NCI-H1092 treated with DMSO at 0.1 percent for 48 hours (cell line): ENCODE measurements around the gene MCCD1.

ENCODE experiments used
- DNase-seq: peaks from one replicate; lab custom pipeline; 2025; lab: John Stamatoyannopoulos, UW

MCCD1 gene

DNA sequence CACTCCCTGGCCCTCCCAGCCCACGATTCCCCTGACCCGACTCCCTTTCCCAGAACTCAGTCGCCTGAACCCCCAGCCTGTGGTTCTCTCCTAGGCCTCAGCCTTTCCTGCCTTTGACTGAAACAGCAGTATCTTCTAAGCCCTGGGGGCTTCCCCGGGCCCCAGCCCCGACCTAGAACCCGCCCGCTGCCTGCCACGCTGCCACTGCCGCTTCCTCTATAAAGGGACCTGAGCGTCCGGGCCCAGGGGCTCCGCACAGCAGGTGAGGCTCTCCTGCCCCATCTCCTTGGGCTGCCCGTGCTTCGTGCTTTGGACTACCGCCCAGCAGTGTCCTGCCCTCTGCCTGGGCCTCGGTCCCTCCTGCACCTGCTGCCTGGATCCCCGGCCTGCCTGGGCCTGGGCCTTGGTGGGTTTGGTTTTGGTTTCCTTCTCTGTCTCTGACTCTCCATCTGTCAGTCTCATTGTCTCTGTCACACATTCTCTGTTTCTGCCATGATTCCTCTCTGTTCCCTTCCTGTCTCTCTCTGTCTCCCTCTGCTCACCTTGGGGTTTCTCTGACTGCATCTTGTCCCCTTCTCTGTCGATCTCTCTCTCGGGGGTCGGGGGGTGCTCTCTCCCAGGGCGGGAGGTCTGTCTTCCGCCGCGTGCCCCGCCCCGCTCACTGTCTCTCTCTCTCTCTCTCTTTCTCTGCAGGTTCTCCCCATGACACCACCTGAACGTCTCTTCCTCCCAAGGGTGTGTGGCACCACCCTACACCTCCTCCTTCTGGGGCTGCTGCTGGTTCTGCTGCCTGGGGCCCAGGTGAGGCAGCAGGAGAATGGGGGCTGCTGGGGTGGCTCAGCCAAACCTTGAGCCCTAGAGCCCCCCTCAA, 43.5 kb downstream of the MCCD1 start, which contains the start of gene LTA:
Gene LTA (plus strand): TSS at position 249 of the 871 bp plus-strand sequence. CDS start 454 bp downstream, at position 703.
- no peak for DNase-seq

DNA sequence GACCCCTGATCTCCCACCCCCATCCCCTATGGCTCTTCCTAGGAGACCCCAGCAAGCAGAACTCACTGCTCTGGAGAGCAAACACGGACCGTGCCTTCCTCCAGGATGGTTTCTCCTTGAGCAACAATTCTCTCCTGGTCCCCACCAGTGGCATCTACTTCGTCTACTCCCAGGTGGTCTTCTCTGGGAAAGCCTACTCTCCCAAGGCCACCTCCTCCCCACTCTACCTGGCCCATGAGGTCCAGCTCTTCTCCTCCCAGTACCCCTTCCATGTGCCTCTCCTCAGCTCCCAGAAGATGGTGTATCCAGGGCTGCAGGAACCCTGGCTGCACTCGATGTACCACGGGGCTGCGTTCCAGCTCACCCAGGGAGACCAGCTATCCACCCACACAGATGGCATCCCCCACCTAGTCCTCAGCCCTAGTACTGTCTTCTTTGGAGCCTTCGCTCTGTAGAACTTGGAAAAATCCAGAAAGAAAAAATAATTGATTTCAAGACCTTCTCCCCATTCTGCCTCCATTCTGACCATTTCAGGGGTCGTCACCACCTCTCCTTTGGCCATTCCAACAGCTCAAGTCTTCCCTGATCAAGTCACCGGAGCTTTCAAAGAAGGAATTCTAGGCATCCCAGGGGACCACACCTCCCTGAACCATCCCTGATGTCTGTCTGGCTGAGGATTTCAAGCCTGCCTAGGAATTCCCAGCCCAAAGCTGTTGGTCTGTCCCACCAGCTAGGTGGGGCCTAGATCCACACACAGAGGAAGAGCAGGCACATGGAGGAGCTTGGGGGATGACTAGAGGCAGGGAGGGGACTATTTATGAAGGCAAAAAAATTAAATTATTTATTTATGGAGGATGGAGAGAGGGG, 44.7 kb downstream of the MCCD1 start:
- no peak for DNase-seq

DNA sequence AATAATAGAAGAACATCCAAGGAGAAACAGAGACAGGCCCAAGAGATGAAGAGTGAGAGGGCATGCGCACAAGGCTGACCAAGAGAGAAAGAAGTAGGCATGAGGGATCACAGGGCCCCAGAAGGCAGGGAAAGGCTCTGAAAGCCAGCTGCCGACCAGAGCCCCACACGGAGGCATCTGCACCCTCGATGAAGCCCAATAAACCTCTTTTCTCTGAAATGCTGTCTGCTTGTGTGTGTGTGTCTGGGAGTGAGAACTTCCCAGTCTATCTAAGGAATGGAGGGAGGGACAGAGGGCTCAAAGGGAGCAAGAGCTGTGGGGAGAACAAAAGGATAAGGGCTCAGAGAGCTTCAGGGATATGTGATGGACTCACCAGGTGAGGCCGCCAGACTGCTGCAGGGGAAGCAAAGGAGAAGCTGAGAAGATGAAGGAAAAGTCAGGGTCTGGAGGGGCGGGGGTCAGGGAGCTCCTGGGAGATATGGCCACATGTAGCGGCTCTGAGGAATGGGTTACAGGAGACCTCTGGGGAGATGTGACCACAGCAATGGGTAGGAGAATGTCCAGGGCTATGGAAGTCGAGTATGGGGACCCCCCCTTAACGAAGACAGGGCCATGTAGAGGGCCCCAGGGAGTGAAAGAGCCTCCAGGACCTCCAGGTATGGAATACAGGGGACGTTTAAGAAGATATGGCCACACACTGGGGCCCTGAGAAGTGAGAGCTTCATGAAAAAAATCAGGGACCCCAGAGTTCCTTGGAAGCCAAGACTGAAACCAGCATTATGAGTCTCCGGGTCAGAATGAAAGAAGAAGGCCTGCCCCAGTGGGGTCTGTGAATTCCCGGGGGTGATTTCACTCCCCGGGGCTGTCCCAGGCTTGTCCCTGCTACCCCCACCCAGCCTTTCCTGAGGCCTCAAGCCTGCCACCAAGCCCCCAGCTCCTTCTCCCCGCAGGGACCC, 45.6 kb downstream of the MCCD1 start:
- DNase-seq, result no peak

DNA sequence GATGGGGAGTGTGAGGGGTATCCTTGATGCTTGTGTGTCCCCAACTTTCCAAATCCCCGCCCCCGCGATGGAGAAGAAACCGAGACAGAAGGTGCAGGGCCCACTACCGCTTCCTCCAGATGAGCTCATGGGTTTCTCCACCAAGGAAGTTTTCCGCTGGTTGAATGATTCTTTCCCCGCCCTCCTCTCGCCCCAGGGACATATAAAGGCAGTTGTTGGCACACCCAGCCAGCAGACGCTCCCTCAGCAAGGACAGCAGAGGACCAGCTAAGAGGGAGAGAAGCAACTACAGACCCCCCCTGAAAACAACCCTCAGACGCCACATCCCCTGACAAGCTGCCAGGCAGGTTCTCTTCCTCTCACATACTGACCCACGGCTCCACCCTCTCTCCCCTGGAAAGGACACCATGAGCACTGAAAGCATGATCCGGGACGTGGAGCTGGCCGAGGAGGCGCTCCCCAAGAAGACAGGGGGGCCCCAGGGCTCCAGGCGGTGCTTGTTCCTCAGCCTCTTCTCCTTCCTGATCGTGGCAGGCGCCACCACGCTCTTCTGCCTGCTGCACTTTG, 46.7 kb downstream of the MCCD1 start, which contains the start of gene TNF:
Gene TNF (plus strand): TSS at position 231 of the 567 bp plus-strand sequence. CDS start 177 bp downstream, at position 408.
- DNase-seq, result no peak

DNA sequence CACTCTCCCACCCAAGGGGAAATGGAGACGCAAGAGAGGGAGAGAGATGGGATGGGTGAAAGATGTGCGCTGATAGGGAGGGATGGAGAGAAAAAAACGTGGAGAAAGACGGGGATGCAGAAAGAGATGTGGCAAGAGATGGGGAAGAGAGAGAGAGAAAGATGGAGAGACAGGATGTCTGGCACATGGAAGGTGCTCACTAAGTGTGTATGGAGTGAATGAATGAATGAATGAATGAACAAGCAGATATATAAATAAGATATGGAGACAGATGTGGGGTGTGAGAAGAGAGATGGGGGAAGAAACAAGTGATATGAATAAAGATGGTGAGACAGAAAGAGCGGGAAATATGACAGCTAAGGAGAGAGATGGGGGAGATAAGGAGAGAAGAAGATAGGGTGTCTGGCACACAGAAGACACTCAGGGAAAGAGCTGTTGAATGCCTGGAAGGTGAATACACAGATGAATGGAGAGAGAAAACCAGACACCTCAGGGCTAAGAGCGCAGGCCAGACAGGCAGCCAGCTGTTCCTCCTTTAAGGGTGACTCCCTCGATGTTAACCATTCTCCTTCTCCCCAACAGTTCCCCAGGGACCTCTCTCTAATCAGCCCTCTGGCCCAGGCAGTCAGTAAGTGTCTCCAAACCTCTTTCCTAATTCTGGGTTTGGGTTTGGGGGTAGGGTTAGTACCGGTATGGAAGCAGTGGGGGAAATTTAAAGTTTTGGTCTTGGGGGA, 47.4 kb downstream of the MCCD1 start:
- DNase-seq, result no peak

DNA sequence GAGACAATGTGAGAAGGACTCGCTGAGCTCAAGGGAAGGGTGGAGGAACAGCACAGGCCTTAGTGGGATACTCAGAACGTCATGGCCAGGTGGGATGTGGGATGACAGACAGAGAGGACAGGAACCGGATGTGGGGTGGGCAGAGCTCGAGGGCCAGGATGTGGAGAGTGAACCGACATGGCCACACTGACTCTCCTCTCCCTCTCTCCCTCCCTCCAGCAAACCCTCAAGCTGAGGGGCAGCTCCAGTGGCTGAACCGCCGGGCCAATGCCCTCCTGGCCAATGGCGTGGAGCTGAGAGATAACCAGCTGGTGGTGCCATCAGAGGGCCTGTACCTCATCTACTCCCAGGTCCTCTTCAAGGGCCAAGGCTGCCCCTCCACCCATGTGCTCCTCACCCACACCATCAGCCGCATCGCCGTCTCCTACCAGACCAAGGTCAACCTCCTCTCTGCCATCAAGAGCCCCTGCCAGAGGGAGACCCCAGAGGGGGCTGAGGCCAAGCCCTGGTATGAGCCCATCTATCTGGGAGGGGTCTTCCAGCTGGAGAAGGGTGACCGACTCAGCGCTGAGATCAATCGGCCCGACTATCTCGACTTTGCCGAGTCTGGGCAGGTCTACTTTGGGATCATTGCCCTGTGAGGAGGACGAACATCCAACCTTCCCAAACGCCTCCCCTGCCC, 48.3 kb downstream of the MCCD1 start:
- no peak for DNase-seq

DNA sequence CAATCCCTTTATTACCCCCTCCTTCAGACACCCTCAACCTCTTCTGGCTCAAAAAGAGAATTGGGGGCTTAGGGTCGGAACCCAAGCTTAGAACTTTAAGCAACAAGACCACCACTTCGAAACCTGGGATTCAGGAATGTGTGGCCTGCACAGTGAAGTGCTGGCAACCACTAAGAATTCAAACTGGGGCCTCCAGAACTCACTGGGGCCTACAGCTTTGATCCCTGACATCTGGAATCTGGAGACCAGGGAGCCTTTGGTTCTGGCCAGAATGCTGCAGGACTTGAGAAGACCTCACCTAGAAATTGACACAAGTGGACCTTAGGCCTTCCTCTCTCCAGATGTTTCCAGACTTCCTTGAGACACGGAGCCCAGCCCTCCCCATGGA, 48.8 kb downstream of the MCCD1 start:
- DNase-seq, result no peak

DNA sequence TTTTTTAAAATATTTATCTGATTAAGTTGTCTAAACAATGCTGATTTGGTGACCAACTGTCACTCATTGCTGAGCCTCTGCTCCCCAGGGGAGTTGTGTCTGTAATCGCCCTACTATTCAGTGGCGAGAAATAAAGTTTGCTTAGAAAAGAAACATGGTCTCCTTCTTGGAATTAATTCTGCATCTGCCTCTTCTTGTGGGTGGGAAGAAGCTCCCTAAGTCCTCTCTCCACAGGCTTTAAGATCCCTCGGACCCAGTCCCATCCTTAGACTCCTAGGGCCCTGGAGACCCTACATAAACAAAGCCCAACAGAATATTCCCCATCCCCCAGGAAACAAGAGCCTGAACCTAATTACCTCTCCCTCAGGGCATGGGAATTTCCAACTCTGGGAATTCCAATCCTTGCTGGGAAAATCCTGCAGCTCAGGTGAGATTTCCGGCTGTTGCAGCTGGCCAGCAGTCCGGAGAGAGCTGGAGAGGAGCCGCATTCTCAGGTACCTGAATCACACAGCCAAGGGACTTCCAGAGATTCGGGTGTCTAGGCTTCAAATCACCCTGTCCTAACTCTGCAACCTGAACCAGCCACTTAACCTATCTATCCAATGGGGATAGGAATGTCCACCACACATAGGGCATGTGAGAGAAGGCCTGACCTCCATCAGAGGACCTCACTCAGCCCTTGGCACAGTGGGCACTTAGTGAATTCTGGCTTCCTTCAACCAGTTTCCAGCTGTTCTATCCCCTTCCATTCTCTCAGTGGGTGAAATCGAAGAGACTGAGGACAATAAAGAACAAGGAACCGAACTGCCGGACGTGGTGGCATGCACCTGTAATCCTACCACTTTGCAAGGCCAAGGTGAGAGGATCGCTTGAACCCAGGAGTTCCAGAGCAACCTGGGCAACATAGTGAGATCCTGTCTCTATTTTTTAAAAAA, 49.7 kb downstream of the MCCD1 start:
- no peak for DNase-seq

DNA sequence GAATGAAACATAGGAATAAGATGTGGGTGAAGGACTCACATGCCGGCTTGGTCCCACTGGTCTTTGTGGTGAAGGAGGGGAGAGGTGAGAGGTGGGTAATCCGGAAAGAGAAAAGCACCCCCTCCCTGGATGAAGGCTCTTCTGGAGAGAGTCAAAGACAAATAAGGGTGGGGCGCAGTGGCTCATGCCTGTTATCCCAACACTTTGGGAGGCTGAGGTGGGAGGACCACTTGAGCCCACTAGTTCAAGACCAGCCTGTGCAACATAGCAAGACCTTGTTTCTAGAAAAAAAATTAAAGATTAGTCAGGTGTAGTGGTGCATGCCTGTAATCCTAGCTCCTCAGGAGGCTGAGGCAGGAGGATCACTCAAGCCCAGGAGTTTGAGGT, 50.4 kb downstream of the MCCD1 start:
- DNase-seq, result no peak
